Right cardiac atrium (tissue), 5 donors: ENCODE results near the gene EPG5. TPM values are rescaled to one million over a fixed set of nuclear protein-coding genes. Genes with fewer than 3 reads are reported as not detected.
"Not testable (repeated sequence)": the region's sequence is repeated elsewhere in the genome, so short reads cannot be mapped to it uniquely, and the experiment has no call there.

Experiments used
- ATAC-seq, 2 donors: fragments of 200-7000 bp; cut with Tn5 transposase; one replicate each; pipeline versions ENCODE4 v1.8.0 to v1.9.1; 2020; ENCODE audit warnings: moderate library complexity in 2 of 2, mild to moderate bottlenecking in 1 of 2
- DNase-seq, 3 donors: peaks; one replicate each; pipeline ENCODE4 v3.0.0-alpha.2; 2020
- H3K27ac ChIP-seq: one replicate; pipeline ENCODE4 v1.5.1; 2013; ENCODE audit warnings: mild to moderate bottlenecking, low read length, control low read depth, moderate library complexity
- H3K27me3 ChIP-seq: one replicate; pipeline ENCODE4 v1.6.1; 2013; ENCODE audit not compliant: control insufficient read depth, insufficient read depth
- H3K4me1 ChIP-seq: one replicate; pipeline ENCODE4 v1.6.1; 2013; ENCODE audit warnings: low read length; ENCODE audit not compliant: control insufficient read depth, insufficient read depth
- H3K4me3 ChIP-seq: one replicate; pipeline ENCODE4 v1.5.1; 2013; ENCODE audit warnings: low read length, control low read depth
- H3K9me3 ChIP-seq: one replicate; pipeline ENCODE4 v1.6.1; 2013; ENCODE audit warnings: low read length; ENCODE audit not compliant: control insufficient read depth
- WGBS: extraction: QIAGEN DNeasy Blood & Tissue Kit; methylation state at CpG from one replicate; pipeline ENCODE4 v1.1.7; 2013; 5-methylcytosine and 5-hydroxymethylcytosine counted together
- intact Hi-C, 4 donors: fragments of 100-400 bp; cut with DNase I; formaldehyde crosslinking; loops; one replicate each; pipeline versions ENCODE4 v1.11.0 to v1.14.0; 2022 to 2023
- polyA plus RNA-seq: library from polyadenylated mRNA; stranded (reverse); fragments of 200-250 nt; gene quantifications from one replicate; pipeline ENCODE4 v1.2.3, GENCODE V29; 2013
- total RNA-seq, 4 donors: library from RNA; stranded (reverse); fragmentation: NEBNext Ultra II Directional; extraction: Animal tissue kit (Norgen Biotek cat#: 25700); gene quantifications; one replicate each; pipeline ENCODE4 v1.2.1, GENCODE V29; 2021
- donor health status: healthy with polysubstance abuse.
- donor health status: DM: no; HTN: yes; CAD: no.
- donor health status: DM: no; HTN: no; CAD: no.
- donor health status: DM: no; HTN: yes; CAD: no; lungs with severe emphysema.
- donor health status: DM: yes; HTN: yes; CAD: no.

Gene EPG5
- total and polyA plus RNA-seq, 5 donors, result 8.2 to 22.0 (median 20.8) TPM

- H3K9me3 ChIP-seq, result no peaks in the 10 kb centered on the region
- no peak overlapping the region for H3K4me3 ChIP-seq
- no peaks in the 10 kb centered on the region for H3K27me3 ChIP-seq
- WGBS, result 77% methylated on average over 3 of the region's 3 CpGs
- H3K4me1 ChIP-seq, result no peaks in the 10 kb centered on the region
- intact Hi-C loops, result no loop called here
- no peak overlapping the region for H3K27ac ChIP-seq
- DNase-seq (no peak), ATAC-seq (no peak)
These were observed 32.4 kb upstream of the EPG5 start for GRCh38 chr18:45999536-45999935.

- ATAC-seq (no peak), DNase-seq (no peak)
- no peak overlapping the region for H3K4me3 ChIP-seq
- 60% methylated on average over 3 of the region's 3 CpGs for WGBS
- no peaks in the 10 kb centered on the region for H3K27me3 ChIP-seq
- H3K9me3 ChIP-seq, result no peaks in the 10 kb centered on the region
- intact Hi-C loops, result no loop called here
- no peaks in the 10 kb centered on the region for H3K4me1 ChIP-seq
- H3K27ac ChIP-seq, result no peak overlapping the region
These were observed 31.1 kb upstream of the EPG5 start for GRCh38 chr18:45998244-45998643.

- ATAC-seq (no peak), DNase-seq (no peak)
- Histone ChIP-seq H3K4me3 (no peak overlapping the region), H3K27me3 (no peaks in the 10 kb centered on the region), H3K9me3 (no peaks in the 10 kb centered on the region), H3K4me1 (no peaks in the 10 kb centered on the region), H3K27ac (no peak overlapping the region)
- intact Hi-C loops, result no loop called here
- WGBS, result 74% methylated on average over 8 of the region's 8 CpGs
These were observed 30.6 kb upstream of the EPG5 start for GRCh38 chr18:45997700-45998151.

GRCh38 chr18:45995461-45995860 lies 28.3 kb upstream of the EPG5 start:
- DNase-seq (no peak), ATAC-seq (no peak)
- Histone ChIP-seq H3K4me1 (no peaks in the 10 kb centered on the region), H3K27ac (no peak overlapping the region), H3K9me3 (no peaks in the 10 kb centered on the region), H3K27me3 (no peaks in the 10 kb centered on the region), H3K4me3 (no peak overlapping the region)
- intact Hi-C loops, result no loop called here
- 95% methylated on average over 3 of the region's 3 CpGs for WGBS

- intact Hi-C loops, result no loop called here
- Histone ChIP-seq H3K4me3 (no peak overlapping the region), H3K27me3 (no peaks in the 10 kb centered on the region), H3K4me1 (no peaks in the 10 kb centered on the region), H3K9me3 (no peaks in the 10 kb centered on the region), H3K27ac (no peak overlapping the region)
- no peak for ATAC-seq
- WGBS, result 76% methylated on average over 4 of the region's 4 CpGs
- DNase-seq, result no peak
These were observed 26.3 kb upstream of the EPG5 start for GRCh38 chr18:45993438-45993837.

- H3K4me3 ChIP-seq, ATAC-seq, H3K27me3 ChIP-seq, H3K9me3 ChIP-seq, intact Hi-C loops, H3K27ac ChIP-seq, H3K4me1 ChIP-seq, DNase-seq: not testable (repeated sequence)
- 79% methylated on average over 6 of the region's 6 CpGs for WGBS
These were observed 25.4 kb upstream of the EPG5 start for GRCh38 chr18:45992527-45992926.

- Histone ChIP-seq H3K4me1 (no peaks in the 10 kb centered on the region), H3K9me3 (no peaks in the 10 kb centered on the region), H3K4me3 (no peak overlapping the region), H3K27me3 (no peaks in the 10 kb centered on the region), H3K27ac (no peak overlapping the region)
- WGBS, result 91% methylated on average over 3 of the region's 3 CpGs
- no peak for ATAC-seq
- no peak for DNase-seq
- intact Hi-C loops, result no loop called here
These were observed 24.7 kb upstream of the EPG5 start for GRCh38 chr18:45991788-45992187.

- intact Hi-C loops, result no loop called here
- no peaks in the 10 kb centered on the region for H3K9me3 ChIP-seq
- DNase-seq, result no peak
- no peak for ATAC-seq
- no peak overlapping the region for H3K27ac ChIP-seq
- H3K4me3 ChIP-seq, result no peak overlapping the region
- H3K4me1 ChIP-seq, result no peaks in the 10 kb centered on the region
- 88% methylated on average over 4 of the region's 4 CpGs for WGBS
- no peaks in the 10 kb centered on the region for H3K27me3 ChIP-seq
These were observed 17.6 kb upstream of the EPG5 start for GRCh38 chr18:45984546-45985235.

- ATAC-seq (no peak), DNase-seq (no peak)
- intact Hi-C loops, result no loop called here
- Histone ChIP-seq H3K27ac (no peak overlapping the region), H3K4me1 (no peaks in the 10 kb centered on the region), H3K27me3 (no peaks in the 10 kb centered on the region), H3K4me3 (no peak overlapping the region), H3K9me3 (no peaks in the 10 kb centered on the region)
- 74% methylated on average over 2 of the region's 2 CpGs for WGBS
These were observed 14.7 kb upstream of the EPG5 start for GRCh38 chr18:45981821-45982220.

- no peak overlapping the region for H3K4me3 ChIP-seq
- DNase-seq (no peak), ATAC-seq (no peak)
- WGBS, result 61% methylated on average over 2 of the region's 2 CpGs
- H3K27me3 ChIP-seq, result no peaks in the 10 kb centered on the region
- no peak overlapping the region for H3K27ac ChIP-seq
- no peaks in the 10 kb centered on the region for H3K4me1 ChIP-seq
- intact Hi-C loops, result no loop called here
- H3K9me3 ChIP-seq, result no peaks in the 10 kb centered on the region
These were observed 13.1 kb upstream of the EPG5 start for GRCh38 chr18:45980229-45980628.

- H3K27ac ChIP-seq, result no peak overlapping the region
- DNase-seq (no peak), ATAC-seq (no peak)
- no peak overlapping the region for H3K4me3 ChIP-seq
- intact Hi-C loops, result loop anchor here in 2 of 4 donors (5.0 to 10.0 kb wide), 3 partner anchors 97 to 311 kb away; partner anchors contain the start of gene PSTPIP2 (in 1 of the 2)
- H3K4me1 ChIP-seq, result no peaks in the 10 kb centered on the region
- H3K9me3 ChIP-seq, result no peaks in the 10 kb centered on the region
- 91% methylated on average over 1 of the region's 1 CpG for WGBS
- no peaks in the 10 kb centered on the region for H3K27me3 ChIP-seq
These were observed 11.0 kb upstream of the EPG5 start for GRCh38 chr18:45978084-45978483.

- intact Hi-C loops, result loop anchor here in 2 of 4 donors (5.0 to 10.0 kb wide), 3 partner anchors 98 to 310 kb away; partner anchors contain the start of gene PSTPIP2 (in 1 of the 2)
- Histone ChIP-seq H3K27ac (no peak overlapping the region), H3K4me3 (no peak overlapping the region), H3K4me1 (no peaks in the 10 kb centered on the region), H3K27me3 (no peaks in the 10 kb centered on the region), H3K9me3 (no peaks in the 10 kb centered on the region)
- ATAC-seq, result no peak
- 77% methylated on average over 5 of the region's 5 CpGs for WGBS
- DNase-seq, result no peak
These were observed 9.8 kb upstream of the EPG5 start for GRCh38 chr18:45976974-45977373.
